Inferior parietal cortex (tissue), 1 donor: Measurements from ENCODE around the gene SCYL2.
"Not testable (repeated sequence)": the region's sequence is repeated elsewhere in the genome, so short reads cannot be mapped to it uniquely, and the experiment has no call there.

Source experiments
- DNase-seq: peaks from one replicate; pipeline ENCODE4 v3.0.0-alpha.2; 2016; ENCODE audit errors: extremely low spot score

Gene SCYL2

DNA sequence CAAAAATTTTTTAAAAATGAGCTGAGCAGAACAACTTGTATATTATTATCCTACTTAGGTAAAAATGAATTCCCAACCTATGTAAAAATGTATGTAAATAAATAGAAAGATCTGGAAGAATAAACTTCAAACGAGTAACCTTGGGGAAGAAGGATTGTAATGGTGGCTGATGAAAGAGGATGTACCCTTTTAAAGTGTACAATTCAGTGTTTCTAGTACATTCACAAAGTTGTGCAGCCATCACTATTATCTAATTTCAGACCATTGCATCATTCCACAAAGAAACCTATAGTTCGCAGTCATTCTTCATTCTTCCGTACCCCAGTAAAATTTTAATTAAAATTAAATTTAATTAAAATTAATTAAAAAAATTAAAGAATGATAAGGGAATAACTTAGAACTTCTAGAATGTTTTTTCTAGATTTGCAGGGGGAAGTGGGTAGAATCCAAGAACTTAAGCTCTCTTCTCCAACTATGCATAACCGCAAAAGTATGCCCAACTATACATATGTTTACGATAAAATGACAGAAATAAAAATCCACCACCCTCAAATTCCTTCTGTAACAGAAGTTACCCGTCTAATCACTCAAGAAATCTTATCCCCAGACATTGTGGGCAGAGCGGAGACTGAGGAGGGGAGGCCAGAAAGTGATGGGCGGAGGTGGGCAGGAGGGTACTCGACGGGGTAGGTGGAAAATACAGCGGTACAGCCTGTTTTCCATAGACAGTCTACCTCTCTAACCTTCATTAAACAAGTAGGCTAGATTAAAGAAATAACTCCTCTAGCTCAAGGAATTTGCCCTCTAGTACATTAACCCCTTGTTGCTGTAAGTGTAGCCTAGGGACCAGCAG lies 1.0 kb upstream of the SCYL2 start:
- no peak for DNase-seq

DNA sequence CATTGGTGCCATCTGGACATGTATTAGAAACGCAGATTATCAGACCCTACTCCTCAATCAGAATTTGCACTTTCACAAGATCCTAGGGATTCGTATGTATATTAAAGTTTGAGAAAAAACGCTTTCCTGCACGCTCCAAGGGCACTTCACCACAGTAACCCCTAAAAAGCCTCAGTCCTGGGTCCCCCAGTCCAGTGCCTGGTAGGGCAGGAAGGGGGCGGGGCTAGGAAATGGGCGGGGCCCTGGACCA lies 467 bp upstream of the SCYL2 start:
- no peak for DNase-seq

DNA sequence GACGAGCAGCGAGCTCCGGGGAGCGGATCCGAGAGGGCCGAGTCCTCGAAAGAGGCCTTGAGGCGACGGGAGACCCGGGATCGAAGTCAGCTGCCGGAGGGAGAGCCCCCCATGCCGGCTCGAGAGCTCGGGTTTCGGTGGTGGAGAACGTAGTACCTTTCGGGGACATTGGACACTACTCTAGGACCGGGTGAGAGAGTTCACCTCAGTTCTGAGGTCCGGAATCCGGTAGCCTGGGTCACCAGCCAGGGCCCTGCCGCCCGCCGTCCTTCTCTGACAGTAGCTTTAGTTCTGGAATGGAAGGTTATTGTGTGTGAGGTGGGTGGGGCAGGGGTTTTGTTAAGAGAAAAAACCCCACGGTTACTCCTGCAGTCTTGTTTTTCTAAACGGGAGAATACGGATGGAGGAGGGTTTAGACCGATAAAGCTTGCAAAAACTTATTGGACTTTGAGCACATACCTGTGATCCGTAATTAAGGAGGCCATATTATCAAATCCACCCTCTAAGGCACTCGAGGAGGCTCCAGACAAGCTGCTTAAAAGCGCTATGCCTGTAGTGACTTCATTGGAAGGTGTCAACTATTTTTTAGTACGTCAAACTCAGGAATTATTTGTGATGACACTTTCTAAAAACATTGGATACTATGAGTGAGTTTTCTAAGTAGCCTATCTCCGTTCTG lies 765 bp downstream of the SCYL2 start:
- DNase-seq = no peak

DNA sequence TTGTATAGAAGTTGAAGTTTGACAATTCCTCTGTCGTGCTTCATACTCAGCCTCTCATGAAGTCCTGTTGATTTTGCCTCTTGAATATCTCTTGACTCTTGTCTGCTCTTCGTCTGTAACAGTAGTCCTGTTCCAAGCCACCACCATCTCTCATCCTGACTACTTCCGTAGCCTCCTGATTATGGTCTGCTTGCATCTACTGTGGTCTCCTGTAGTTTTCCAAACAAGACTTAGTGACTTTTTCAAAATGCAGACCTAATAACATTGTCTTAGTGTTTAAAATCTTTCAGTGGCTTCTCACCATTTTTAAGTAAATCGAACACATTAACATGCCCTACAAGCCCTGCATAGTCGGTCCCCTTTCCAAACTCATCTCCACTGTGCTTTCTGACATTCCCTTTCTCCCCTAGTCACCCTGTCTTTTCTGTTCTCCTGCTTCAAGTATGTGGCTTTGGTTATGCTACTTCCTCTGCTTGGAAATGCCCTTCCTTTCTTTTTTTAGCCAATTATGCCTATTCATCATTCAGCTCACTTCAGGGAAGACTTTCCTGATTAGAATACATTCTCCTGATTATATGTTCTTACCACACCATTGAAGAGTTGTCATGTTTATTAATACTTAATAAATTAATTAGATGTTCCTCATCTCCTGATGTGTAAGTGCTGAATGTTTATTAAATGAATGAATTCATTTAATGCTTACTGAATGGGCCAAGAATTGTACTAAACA lies 2.0 kb downstream of the SCYL2 start:
- no peak for DNase-seq

DNA sequence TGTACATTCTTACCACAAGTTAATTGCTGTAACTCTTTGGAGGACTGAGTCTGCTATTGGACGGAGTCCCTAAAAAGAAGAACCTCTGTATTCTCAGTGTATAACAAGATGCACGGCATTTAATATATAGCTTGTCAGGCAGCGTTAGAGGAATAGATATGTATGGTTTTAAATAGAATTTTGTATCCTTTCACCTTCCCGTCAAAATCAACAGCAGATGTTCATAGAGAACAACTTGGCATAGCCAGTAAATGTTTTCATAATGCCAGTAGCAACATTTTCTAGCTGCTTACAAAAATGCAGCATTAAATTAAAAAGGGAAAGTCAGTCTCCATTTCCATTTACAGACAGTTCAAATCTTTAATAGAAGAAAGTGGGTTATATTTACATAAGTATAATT lies 6.8 kb downstream of the SCYL2 start:
- DNase-seq = no peak

DNA sequence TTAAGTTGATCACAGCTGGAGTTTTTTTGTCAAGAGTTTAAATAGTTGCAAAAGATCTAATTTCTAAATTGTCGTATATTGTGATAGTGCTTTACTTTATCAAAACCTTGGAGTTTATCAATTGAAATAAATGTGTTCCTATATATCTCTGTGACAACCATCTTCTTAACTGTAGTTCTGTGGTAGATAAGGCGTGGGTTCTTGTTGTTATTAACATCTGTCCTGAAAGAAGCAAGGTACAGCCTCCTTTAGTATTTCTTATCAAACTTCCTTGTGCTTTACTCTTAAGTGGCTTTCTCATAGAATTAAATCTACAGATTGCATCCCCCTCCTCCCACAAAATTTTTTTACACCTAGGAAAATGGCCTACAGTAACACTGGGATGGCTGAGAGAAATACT lies 7.3 kb downstream of the SCYL2 start:
- DNase-seq = no peak

DNA sequence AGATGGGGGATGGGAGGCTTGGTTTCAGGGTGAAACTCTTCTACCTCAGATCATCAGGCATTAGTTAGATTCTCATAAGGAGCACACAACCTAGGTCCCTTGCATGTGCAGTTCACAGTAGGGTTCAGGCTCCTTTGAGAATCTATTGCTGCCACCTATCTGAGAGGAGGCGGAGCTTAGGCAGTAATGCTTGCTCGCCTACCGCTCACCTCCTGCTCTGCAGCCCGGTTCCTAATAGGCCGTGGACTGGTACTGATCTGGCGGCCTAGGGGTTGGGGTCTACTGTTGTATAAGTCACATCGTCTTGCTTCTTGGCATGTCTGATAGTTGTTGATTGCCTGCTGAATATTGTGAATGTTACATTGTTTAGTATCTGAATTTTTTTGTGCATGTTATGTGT lies 12.2 kb downstream of the SCYL2 start:
- DNase-seq = no peak

DNA sequence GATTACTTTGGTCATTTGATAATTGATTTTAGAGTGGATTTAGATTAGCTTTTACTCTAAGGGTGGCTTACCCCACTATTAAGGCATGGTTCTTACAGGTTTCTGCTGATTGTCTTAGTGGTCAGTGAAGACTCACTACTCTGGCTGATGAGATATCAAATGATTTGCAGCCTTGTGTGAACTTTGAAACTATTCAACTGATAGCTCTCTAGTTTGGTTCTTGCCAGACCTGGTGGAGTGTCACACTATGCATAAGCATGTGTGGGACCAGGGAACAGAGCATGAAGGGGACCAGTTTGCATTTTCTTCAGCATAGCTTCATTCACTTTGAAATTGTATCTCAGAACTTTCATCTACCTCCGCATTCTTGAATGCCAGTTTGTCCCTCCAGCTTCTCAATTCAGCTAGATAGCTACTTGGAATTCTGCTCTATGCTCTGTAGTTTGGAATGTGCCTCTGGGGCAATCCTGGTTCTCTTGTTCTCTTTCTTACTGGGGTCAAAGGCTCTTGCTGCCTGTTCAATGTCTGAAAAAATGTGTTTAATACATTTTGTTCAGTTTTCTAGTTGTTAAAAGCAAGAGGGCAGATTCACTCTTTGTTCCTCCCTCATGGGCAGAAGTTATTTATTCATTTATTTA lies 12.7 kb downstream of the SCYL2 start:
- DNase-seq = no peak

DNA sequence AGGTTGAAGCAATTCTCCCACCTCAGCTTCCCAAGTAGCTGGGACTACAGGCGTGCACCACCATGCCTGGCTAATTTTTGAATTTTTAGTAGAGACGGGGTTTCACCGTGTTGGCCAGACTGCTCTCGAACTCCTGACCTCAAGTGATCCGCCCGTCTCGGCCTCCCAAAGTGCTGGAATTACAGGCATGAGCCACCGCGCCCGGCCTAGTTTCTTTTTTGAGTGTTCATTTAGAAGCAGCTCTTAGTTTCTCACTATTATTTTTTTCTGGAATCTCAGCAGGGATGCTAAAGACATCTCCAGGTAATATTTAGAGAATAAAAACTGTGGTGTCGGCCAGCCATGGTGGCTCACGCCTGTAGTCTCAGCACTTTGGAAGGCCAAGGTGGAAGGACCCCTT lies 17.6 kb downstream of the SCYL2 start:
- DNase-seq = not testable (repeated sequence)

DNA sequence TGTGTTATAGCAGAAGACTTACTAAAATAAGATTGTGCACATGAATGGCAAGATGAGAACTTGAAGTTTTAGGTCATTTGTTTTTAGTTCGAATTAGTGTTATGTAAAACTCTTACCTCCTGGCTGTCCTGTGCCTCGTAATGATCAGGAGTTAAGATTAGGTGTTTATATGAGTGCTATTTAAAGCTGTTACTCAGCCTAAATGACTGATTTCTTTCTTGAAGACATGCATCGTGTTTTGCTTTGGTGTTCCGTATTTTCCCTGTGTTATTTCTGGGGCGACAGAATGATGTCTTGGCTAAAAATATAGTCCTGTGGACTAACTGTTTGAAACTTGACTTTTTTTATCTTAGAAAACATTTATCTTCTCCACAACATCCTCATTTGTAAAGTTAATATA lies 22.1 kb downstream of the SCYL2 start:
- DNase-seq = no peak

DNA sequence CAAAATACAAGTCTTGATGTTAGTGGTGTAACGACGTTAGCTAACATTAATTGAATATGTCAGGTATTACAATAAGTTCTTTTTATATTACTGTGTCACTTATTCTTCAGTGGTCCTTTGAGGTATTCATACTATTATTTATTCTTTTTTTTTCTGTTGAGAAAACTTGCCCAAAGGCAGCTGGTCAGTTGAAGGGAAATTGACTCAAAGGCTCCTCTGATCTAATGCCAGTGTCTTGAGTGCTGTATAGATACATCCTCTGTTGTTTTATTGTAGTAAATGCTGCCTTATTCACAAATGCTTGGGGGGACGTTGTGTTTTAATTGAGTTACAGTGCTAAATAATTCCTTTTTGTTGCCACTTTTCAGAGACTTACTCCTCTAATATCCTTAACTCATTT lies 23.0 kb downstream of the SCYL2 start:
- DNase-seq = no peak

DNA sequence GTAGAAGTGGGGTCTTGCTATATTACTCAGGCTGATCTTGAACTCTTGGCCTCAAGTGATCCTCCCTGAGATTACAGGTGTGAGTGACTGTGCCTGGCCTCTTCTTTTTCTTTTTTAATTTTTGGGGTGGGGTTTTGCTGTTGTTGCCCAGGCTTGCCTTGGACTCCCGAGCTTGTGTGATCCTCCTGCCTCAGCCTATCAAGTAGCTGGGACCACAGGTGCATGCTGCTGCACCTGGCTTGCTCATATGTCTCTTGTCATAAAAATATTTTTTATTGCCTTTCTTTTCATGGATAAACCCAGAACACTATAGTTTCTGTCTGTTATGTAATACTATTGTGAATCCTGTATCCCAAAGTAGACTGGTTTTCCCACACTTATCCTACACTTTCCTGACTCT lies 26.0 kb downstream of the SCYL2 start:
- no peak for DNase-seq

DNA sequence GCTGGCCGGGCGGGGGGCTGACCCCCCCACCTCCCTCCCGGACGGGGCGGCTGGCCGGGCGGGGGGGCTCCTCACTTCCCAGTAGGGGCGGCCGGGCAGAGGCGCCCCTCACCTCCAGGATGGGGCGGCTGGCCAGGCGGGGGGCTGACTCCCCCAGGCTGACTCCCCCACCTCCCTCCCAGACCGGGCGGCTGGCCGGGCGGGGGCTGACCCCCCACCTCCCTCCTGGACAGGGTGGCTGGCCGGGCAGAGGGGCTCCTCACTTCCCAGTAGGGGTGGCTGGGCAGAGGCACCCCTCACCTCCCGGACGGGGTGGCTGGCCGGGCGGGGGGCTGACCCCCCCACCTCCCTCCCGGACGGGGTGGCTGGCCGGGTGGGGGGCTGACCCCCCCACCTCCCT lies 27.4 kb downstream of the SCYL2 start:
- DNase-seq = not testable (repeated sequence)

DNA sequence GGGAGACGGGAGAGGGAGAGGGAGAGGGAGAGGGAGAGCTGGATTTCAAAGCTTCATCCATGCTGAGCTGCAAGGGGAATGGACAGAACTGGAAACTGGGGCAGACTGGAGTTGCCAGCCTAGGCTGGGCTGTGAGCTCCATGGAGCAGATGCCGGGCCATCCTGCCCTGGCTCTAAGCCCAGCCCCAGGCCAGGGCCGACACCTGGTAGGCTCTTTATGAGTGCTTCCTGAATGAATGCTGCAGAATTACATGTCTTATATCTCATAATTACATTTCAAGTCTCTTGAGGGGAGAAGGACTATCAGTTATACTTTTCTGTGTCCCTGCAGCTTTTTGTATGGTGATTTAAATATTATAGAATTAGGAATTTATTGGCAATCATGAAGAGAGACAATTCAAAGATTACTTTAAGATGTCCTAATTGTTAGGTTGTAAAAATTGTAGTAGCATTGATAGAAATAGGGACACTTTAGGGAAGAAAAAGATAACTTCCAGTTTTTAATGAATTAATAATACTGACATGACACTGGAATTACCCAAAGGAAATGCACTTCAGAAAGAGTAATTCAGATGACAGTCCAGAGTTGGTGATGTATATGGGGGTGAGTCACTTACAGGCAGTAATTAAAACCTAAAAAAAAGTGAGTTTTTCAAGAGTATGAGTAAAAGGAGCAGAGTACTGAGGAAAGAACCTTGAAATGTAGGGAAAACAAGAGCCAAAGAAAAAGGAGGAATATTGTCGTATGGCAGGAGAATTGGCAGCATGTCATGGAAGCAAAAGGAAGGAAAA lies 29.0 kb downstream of the SCYL2 start:
- DNase-seq = no peak

DNA sequence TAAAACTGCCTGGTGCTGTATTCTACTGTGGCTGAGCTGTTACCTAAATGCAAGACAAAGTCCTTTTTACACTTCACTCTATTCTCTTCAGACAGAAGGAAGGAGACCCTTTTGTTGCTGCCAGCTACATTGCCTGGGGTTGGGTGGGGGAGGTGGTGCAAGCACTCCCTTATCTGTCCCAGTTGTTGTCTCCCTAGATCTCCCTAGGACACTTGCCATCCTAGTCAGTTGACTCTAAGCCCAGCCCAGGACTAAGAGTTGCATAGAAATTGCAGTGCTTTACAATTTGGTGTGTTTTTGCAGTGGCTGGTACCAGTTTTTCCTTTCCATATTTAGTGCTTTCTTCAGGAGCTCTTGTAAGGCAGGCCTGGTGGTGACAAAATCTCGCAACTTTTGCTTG lies 35.1 kb downstream of the SCYL2 start:
- no peak for DNase-seq

DNA sequence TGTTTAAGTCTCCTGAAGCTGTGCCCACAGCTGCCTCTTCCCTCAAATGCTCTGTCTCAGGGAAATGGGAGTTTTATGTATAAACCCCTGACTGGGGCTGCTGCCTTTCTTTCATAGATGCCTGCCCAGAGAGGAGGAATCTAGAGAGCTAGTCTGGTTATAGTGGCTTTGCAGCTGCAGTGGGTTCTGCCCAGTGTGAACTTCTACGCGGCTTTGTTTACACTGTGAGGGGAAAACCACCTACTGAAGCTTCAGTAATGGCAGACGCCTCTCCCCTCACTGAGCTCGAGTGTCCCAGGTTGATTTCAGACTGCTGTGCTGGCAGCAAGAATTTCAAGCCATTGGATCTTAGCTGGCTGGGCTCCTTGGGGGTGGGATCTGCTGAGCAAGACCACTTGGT lies 36.9 kb downstream of the SCYL2 start:
- DNase-seq = no peak

DNA sequence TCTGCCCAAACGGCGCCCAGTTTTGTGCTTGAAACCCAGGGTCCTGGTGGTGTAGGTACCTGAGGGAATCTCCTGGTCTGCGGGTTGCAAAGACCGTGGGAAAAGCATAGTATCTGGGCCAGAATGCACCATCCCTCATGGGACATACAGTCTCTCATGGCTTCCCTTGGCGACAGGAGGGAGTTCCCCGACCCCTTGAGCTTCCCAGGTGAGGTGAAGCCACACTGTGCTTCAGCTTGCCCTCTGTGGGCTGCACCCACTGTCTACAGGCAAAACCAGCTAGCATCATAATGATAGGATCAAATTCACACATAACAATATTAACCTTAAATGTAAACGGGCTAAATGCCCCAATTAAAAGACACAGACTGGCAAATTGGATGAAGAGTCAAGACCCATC lies 37.4 kb downstream of the SCYL2 start:
- not testable (repeated sequence) for DNase-seq

DNA sequence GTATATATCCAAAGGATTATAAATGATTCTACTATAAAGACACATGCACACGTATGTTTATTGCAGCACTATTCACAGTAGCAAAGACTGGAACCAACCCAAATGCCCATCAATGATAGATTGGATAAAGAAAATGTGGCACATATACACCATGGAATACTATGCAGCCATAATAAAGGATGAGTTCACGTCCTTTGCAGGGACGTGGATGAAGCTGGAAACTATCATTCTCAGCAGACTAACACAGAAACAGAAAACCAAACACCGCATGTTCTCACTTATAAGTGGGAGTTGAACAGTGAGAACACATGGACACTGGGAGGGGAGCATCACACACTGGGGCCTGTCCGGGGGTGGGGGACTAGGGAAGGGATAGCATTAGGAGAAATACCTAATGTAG lies 41.2 kb downstream of the SCYL2 start:
- DNase-seq = not testable (repeated sequence)

DNA sequence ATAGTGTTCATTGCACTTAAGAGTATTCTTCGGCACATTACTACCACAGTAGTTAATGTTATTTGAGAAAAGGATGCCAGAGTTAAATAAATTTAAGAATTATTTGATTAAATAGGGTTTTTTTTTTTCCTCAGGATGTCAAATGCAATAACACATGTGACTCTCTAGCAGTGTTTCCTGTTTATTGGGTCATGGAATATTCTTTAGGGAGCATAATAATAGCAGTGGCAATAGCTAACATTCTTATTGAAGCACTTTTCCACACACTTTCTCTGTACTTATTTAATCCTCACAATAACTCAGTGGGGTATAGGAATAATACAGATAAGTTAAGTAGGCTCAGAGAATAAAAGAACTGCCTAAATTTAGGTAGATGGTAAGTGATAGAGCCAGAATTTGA lies 44.3 kb downstream of the SCYL2 start:
- no peak for DNase-seq

DNA sequence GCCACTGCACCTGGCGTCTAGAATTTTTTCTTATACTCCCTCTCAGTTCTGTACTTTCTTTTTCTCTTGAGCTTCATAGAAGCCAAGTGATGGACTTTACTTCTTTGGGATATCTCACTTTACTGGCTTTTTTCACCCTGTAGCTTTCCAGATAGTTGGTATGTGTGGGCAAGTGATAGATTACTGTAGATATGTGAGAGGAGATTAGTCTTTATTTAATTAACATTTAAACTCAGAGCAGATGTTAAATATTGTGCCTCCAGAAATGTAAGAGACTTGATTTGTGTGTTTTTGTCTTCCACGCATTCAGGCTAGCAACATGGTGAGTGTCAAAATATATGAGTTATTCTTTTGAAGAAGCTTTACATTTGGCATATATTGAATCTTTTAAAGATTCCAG lies 50.4 kb downstream of the SCYL2 start:
- DNase-seq = no peak

DNA sequence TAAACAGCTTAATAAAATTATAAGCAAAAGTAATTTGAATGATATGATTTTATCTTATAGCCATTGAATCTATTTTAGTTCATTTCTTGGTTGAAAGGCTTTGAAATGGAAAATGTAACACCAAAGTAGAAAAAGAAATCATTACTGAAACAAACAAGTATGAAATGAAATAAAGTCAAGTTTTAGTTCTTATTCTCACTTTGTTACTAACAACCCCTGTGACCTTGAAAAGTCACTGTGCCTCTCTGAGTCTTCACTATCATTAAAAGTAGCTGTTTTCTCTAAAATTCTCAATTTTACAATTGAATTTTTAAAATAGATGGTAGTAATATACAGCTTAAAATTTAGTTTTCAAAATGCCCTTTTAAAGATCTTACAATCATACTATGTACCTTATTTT lies 57.5 kb downstream of the SCYL2 start:
- DNase-seq = no peak

DNA sequence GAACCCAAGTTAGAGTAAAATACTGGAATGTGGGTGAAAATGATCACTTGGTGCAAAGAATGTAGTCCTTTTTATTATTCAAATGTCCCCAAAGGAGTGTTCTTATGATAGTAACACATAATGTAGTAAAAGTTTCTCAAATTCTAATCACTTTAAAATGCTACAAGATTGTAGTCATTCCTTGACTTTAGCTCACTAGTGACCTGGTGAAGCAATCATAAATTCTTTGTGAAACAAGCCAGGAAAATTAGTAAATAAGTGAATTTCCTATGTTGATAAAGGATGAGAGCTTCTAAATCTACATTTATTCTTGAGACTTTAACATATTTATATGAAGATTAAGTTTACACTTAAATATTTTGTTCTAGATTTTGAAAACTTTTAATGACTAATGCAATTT lies 59.2 kb downstream of the SCYL2 start:
- no peak for DNase-seq
